HCT116 (cell line): ENCODE data around the gene F11. TPM values are rescaled to one million over a fixed set of nuclear protein-coding genes. Genes with fewer than 3 reads are reported as not detected.
"Not testable (repeated sequence)": the region's sequence is repeated elsewhere in the genome, so short reads cannot be mapped to it uniquely, and the experiment has no call there.

Source experiments
- ATAC-seq: fragments of 200-7000 bp; cut with Tn5 transposase; 2 replicates; pipeline ENCODE4 v1.9.1; 2020; ENCODE audit warnings: mild to moderate bottlenecking, moderate library complexity
- BruUV-seq: library from RNA; stranded (reverse); fragments of 400-500 nt; replicated peaks from 2 replicates; lab custom pipeline; 2021; lab: Mats Ljungman, UMichigan
- CTCF ChIA-PET: fragments of 300-600 bp; sonication (Branson Sonifier 250); formaldehyde crosslinking; loops from one replicate; lab custom pipeline; 2021; ENCODE audit warnings: antibody characterized with exemption; lab: Charles Lee
- POLR2A ChIA-PET: fragments of 300-600, 350-600 bp; sonication (Branson Sonifier 250); formaldehyde crosslinking; loops from one replicate; lab custom pipeline; 2021; ENCODE audit warnings: antibody characterized with exemption; lab: Charles Lee
- RAD21 ChIA-PET, 2 experiments: fragments of 300-600 bp; sonication (Branson Sonifier 250); formaldehyde crosslinking; loops; one replicate each; lab custom pipeline; 2023; ENCODE audit warnings: low total read pairs in 2 of 2; ENCODE audit not compliant: uncharacterized antibody in 2 of 2, unreplicated experiment in 2 of 2, low non-redundant PET in 1 of 2; lab: Charles Lee
- DNase-seq: peaks from one replicate; pipeline ENCODE4 v3.0.0-alpha.2; 2010; ENCODE audit warnings: low read depth, low spot score
- H2AFZ ChIP-seq: fragments of 200-600 bp; shearing (Covaris generic), sonication (generic); 2 replicates; pipeline ENCODE4 v1.6.1; 2017; ENCODE audit warnings: low read depth, mixed run types, mixed read lengths, antibody characterized with exemption, low read length; ENCODE audit not compliant: poor library complexity, severe bottlenecking
- H3K27ac ChIP-seq: 2 replicates; pipeline ENCODE4 v1.5.1; 2012; ENCODE audit warnings: low read depth, low read length
- H3K27me3 ChIP-seq: fragments of 200-600 bp; sonication (generic); 2 replicates; pipeline ENCODE4 v1.6.1; 2016; ENCODE audit warnings: mixed run types, low read length, mixed read lengths; ENCODE audit not compliant: insufficient read depth
- H3K36me3 ChIP-seq, 2 experiments: fragments of 200-500 bp in 1 of 2; fragments of 200-600 bp in 1 of 2; sonication (Bioruptor generic) in 1 of 2; sonication (generic) in 1 of 2; 2 replicates each; pipeline versions ENCODE4 v1.5.1 to v1.6.1; 2014 to 2016; ENCODE audit warnings: low read length in 2 of 2, inconsistent platforms in 1 of 2, mixed read lengths in 1 of 2, mixed run types in 1 of 2; ENCODE audit not compliant: insufficient read depth in 2 of 2, control insufficient read depth in 1 of 2
- H3K4me1 ChIP-seq, 2 experiments: fragments of 200-600 bp in 1 of 2; sonication (generic) in 1 of 2; 2 replicates each; pipeline versions ENCODE4 v1.5.1 to v1.6.1; 2012 to 2017; ENCODE audit warnings: low read length in 2 of 2, inconsistent platforms in 1 of 2, mild to moderate bottlenecking in 1 of 2, mixed read lengths in 1 of 2, mixed run types in 1 of 2, moderate library complexity in 1 of 2; ENCODE audit not compliant: insufficient read depth in 2 of 2, control insufficient read depth in 1 of 2
- H3K4me2 ChIP-seq: fragments of 200-600 bp; sonication (generic); 2 replicates; pipeline ENCODE4 v1.6.1; 2017; ENCODE audit warnings: mixed run types, low read length, mixed read lengths
- H3K4me3 ChIP-seq, 2 experiments: fragments of 200-600 bp in 1 of 2; sonication (generic) in 1 of 2; replicated peaks in 1 of 2; 2 replicates each; pipeline ENCODE4 v1.5.1; 2011 to 2016; ENCODE audit warnings: low read length in 2 of 2, control low read depth in 1 of 2, low read depth in 1 of 2, mild to moderate bottlenecking in 1 of 2, mixed read lengths in 1 of 2, mixed run types in 1 of 2
- H3K79me2 ChIP-seq: fragments of 200-600 bp; sonication (generic); 2 replicates; pipeline ENCODE4 v1.6.1; 2017; ENCODE audit warnings: mild to moderate bottlenecking, mixed run types, low read length, moderate library complexity, mixed read lengths; ENCODE audit not compliant: insufficient read depth
- H3K9ac ChIP-seq: fragments of 200-600 bp; sonication (generic); 2 replicates; pipeline ENCODE4 v1.6.1; 2016; ENCODE audit warnings: low read length, mixed read lengths
- H3K9me2 ChIP-seq: fragments of 200-600 bp; sonication (generic), shearing (Covaris generic); 2 replicates; pipeline ENCODE4 v1.6.1; 2017; ENCODE audit warnings: mixed run types, mild to moderate bottlenecking, moderate library complexity; ENCODE audit not compliant: insufficient read depth
- H3K9me3 ChIP-seq, 2 experiments: fragments of 200-500 bp in 1 of 2; fragments of 200-600 bp in 1 of 2; sonication (Bioruptor generic) in 1 of 2; sonication (generic) in 1 of 2; 2 replicates each; pipeline ENCODE4 v1.6.1; 2014 to 2017; ENCODE audit warnings: low read length in 2 of 2, mixed read lengths in 2 of 2, inconsistent platforms in 1 of 2, low read depth in 1 of 2, mild to moderate bottlenecking in 1 of 2, mixed run types in 1 of 2, moderate library complexity in 1 of 2; ENCODE audit not compliant: control insufficient read depth in 1 of 2, insufficient read depth in 1 of 2
- H4K20me1 ChIP-seq: fragments of 200-600 bp; sonication (generic), shearing (Covaris generic); 2 replicates; pipeline ENCODE4 v1.6.1; 2017; ENCODE audit warnings: mixed run types, mild to moderate bottlenecking, moderate library complexity; ENCODE audit not compliant: insufficient read depth
- FOSL1 ChIP-seq: IDR thresholded peaks from 2 replicates; pipeline ENCODE4 v1.6.1; 2012; ENCODE audit warnings: low read depth
- JUND ChIP-seq: IDR thresholded peaks from 2 replicates; pipeline ENCODE4 v1.6.1; 2012
- POLR2AphosphoS5 ChIP-seq: IDR thresholded peaks from 2 replicates; pipeline ENCODE4 v1.6.1; 2011; ENCODE audit warnings: mild to moderate bottlenecking, low read depth, low read length, moderate library complexity
- RAD21 ChIP-seq: IDR thresholded peaks from 2 replicates; pipeline ENCODE4 v1.6.1; 2012; ENCODE audit warnings: low read depth, mild to moderate bottlenecking
- SP1 ChIP-seq: IDR thresholded peaks from 2 replicates; pipeline ENCODE4 v1.6.1; 2012; ENCODE audit warnings: low read depth
- YY1 ChIP-seq: IDR thresholded peaks from 2 replicates; pipeline ENCODE4 v1.6.1; 2011; ENCODE audit warnings: low read length, low read depth, moderate library complexity, mild to moderate bottlenecking; ENCODE audit not compliant: insufficient replicate concordance; ENCODE audit errors: extremely low read depth
- ZFX ChIP-seq: fragments of 450-650 bp; IDR thresholded peaks from 2 replicates; pipeline ENCODE4 v1.6.1; 2017
- ZNF274 ChIP-seq: fragments of 200-500 bp; sonication (Bioruptor generic); IDR thresholded peaks from 2 replicates; pipeline ENCODE4 v1.6.1; 2014; ENCODE audit warnings: mild to moderate bottlenecking, low read depth, low read length, inconsistent platforms
- intact Hi-C: fragments of 100-400 bp; cut with micrococcal nuclease; formaldehyde crosslinking; loops from 2 replicates; pipeline ENCODE4 v1.10.0; 2022
- total RNA-seq: library from RNA; stranded (reverse); gene quantifications from one replicate; pipeline ENCODE4 v1.2.1, GENCODE V29; 2021; ENCODE audit not compliant: unreplicated experiment

Gene F11
- total RNA-seq, 1 experiment from 2014 or later, result not detected

- ChIA-PET POLR2A (no interaction called here), RAD21 (no interaction called here), CTCF (no interaction called here)
- Histone ChIP-seq H3K27ac (no peak overlapping the region), H2AFZ (no peak overlapping the region), H3K36me3 (no peaks in the 10 kb centered on the region), H3K9ac (no peak overlapping the region), H4K20me1 (no peaks in the 10 kb centered on the region), H3K79me2 (no peaks in the 10 kb centered on the region), H3K27me3 (peaks cover 14% of the 10 kb centered on the region), H3K4me2 (no peak overlapping the region), H3K9me2 (no peaks in the 10 kb centered on the region), H3K4me3 (no peak overlapping the region), H3K4me1 (no peaks in the 10 kb centered on the region), H3K9me3 (no peaks in the 10 kb centered on the region)
- no peak for TF ChIP-seq POLR2AphosphoS5
- TF ChIP-seq SP1, result no peak
- no peak for TF ChIP-seq JUND
- TF ChIP-seq RAD21, result no peak
- TF ChIP-seq ZNF274, result no peak
- no TSS peak for BruUV-seq
- DNase-seq (no peak), ATAC-seq (no peak)
- intact Hi-C loops, result no loop called here
Measured at GRCh38 chr4:186307916-186308315, 41.9 kb downstream of the F11 start.

GRCh38 chr4:186318481-186318880, 52.5 kb downstream of the F11 start:
- Histone ChIP-seq H3K4me3 (no peak overlapping the region), H3K27me3 (0 out of 2 replicates have a peak, but pooled peaks cover 5% of the 10 kb centered on the region), H3K9me3 (no peaks in the 10 kb centered on the region)
- no peak for DNase-seq
- no peak for TF ChIP-seq YY1
- no peak for TF ChIP-seq ZFX
- no peak for TF ChIP-seq RAD21
- TF ChIP-seq FOSL1, result no peak
- TF ChIP-seq JUND, result no peak
- no peak for TF ChIP-seq ZNF274
- TF ChIP-seq, all 23 proteins: peak for 0
- ChIA-PET RAD21 (no interaction called here), POLR2A (no interaction called here), CTCF (no interaction called here)
- Histone ChIP-seq H3K4me2 (no peak overlapping the region), H3K36me3 (no peaks in the 10 kb centered on the region), H4K20me1 (no peaks in the 10 kb centered on the region), H3K79me2 (no peaks in the 10 kb centered on the region), H3K4me1 (no peaks in the 10 kb centered on the region), H3K27ac (no peak overlapping the region), H3K9me2 (no peaks in the 10 kb centered on the region), H2AFZ (no peak overlapping the region), H3K9ac (no peak overlapping the region)
- no peak for ATAC-seq
- intact Hi-C loops, result no loop called here
- no TSS peak for BruUV-seq

GRCh38 chr4:186324660-186325059, 58.7 kb downstream of the F11 start:
- H3K9me3 ChIP-seq, POLR2A ChIA-PET, DNase-seq, RAD21 ChIA-PET, H3K4me2 ChIP-seq, H3K9me2 ChIP-seq, H3K79me2 ChIP-seq, H3K27ac ChIP-seq, H3K4me3 ChIP-seq, CTCF ChIA-PET, H3K4me1 ChIP-seq, ATAC-seq, H3K36me3 ChIP-seq, BruUV-seq, intact Hi-C loops, H2AFZ ChIP-seq, H3K27me3 ChIP-seq, H3K9ac ChIP-seq, H4K20me1 ChIP-seq: not testable (repeated sequence)
